ENCODE measurements around the gene KPNA5.
A peak's percentile ranks its signal among the peaks of the same experiment; 100 is the strongest.
"Not testable (repeated sequence)": the region's sequence is repeated elsewhere in the genome, so short reads cannot be mapped to it uniquely, and the experiment has no call there.

Gene KPNA5

GRCh38 chr6:116680880-116681672, at the start of gene KPNA5:
Gene KPNA5 (plus strand): TSS chr6:116681211. CDS start chr6:116681335, 124 bp downstream.
- DNase-seq (ENCODE audit: low spot score): peak; percentile 92

DNA sequence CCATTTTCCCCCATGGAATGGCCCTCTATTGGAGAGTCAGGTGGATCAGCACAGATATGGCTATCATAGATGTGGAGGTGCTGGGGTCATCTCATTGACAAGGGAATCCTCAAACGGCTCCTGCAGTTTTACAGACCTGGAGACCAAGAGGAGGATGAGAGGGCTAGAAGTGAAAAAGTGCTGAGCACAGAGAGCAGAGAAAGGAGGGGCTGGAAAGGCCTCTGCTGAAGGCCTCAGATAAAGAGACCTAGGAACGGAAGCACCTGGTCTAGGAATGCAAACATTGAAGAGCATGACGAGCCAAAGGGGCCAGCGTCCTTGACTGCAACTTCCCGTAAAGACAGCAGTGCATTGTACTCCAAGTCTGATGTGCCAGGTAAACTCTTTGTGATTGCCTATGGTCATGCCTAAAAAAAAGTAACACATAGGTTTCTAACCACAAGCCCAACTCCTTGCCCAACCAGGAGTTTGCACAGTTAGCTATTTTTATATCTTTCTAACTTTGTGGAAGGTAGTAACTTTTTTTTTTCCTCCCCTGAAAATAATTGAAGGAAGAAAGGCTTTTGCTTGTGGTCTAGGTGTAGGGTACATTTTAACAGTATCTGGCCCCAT, 49.5 kb upstream of the KPNA5 start:
- no peak for DNase-seq (ENCODE audit: low spot score)

- peak; percentile 26 for DNase-seq (ENCODE audit: low spot score)
Measured at GRCh38 chr6:116633685-116634084, 47.3 kb upstream of the KPNA5 start.

DNA sequence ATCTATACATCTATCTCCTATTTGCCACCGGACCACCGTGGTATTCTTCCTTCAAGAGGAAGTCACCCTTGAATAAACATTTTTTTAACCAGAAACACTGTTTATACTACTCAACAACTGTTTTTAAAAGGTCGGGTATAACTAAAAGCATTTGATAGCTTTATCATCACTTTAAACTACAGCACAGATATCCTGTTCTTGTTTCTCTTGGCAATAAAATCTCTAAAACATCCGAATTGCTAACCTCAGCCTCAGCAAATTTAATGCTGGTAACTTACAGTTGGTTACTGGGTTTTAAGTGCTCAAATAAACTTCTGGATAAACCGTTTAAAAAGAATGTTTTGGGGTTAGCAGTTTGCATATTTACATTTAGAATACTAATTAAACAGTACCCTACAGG, 32.9 kb upstream of the KPNA5 start:
- no peak for DNase-seq (ENCODE audit: low spot score)

GRCh38 chr6:116649129-116649528, 31.9 kb upstream of the KPNA5 start:
- DNase-seq (ENCODE audit: low spot score): no peak

- DNase-seq (ENCODE audit: low spot score): no peak
Measured at GRCh38 chr6:116651916-116652315, 29.1 kb upstream of the KPNA5 start.

GRCh38 chr6:116661594-116661993, 19.4 kb upstream of the KPNA5 start:
- no peak for DNase-seq (ENCODE audit: low spot score)

- DNase-seq (ENCODE audit: low spot score): no peak
Measured at GRCh38 chr6:116662202-116662601, 18.8 kb upstream of the KPNA5 start.

DNA sequence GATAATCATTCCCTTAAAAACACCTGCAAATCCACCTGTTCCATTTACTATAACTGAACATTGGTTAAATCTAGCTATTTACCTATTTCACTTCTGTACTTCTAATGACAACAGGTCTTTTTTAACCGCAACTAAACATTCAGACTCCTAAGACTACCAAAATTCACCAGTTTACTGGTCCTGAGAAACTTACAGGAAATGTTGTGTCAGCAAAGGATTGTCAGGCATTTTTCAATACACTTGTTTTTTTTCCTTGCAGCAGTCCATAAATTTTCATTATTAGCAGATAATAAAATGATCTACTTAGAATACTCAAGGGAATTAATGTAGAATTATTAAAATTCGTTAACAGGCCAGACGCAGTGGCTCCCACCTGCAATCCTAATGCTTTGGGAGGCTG, 17.7 kb upstream of the KPNA5 start:
- DNase-seq (ENCODE audit: low spot score): no peak

- DNase-seq (ENCODE audit: low spot score): not testable (repeated sequence)
Measured at GRCh38 chr6:116664169-116664568, 16.8 kb upstream of the KPNA5 start.

GRCh38 chr6:116665464-116665863, 15.5 kb upstream of the KPNA5 start:
- DNase-seq (ENCODE audit: low spot score): no peak

DNA sequence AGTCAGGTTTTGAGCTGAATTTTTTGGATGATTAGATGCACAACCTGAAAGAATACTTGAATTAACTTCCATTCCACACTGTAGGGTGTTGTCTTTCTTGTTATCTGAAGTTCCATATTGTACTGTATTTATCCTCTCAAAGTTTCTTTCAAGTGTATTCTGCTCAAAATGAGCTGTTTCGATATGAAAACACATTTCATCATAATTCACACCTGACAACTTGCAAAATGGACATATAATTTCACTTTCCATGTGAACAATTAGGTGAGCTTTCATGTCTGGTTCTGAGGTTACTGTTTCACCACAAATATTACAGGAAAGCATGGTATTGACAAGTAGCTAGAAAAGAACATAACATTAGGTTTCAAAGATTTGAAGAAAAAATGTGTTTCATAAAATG, 14.1 kb upstream of the KPNA5 start:
- no peak for DNase-seq (ENCODE audit: low spot score)

DNA sequence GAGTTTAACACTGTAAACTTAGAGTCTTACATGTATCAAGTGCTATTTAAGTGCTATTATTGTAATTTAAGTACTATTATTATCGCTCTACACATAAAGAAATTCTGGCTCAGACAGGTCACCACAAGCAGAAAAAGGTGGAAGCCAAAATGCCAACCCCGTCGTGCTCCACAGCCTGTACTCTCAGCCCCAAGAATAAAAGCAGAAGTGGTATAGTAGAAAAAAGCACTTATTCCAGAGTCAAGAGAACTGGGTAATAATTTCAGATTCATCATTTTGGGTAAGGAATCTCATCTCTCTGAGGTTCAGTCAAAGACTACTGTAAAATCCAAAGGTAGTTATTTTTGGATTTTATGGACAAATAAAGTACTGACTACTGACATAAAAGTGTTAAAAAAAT, 13.4 kb upstream of the KPNA5 start:
- DNase-seq (ENCODE audit: low spot score): no peak

DNA sequence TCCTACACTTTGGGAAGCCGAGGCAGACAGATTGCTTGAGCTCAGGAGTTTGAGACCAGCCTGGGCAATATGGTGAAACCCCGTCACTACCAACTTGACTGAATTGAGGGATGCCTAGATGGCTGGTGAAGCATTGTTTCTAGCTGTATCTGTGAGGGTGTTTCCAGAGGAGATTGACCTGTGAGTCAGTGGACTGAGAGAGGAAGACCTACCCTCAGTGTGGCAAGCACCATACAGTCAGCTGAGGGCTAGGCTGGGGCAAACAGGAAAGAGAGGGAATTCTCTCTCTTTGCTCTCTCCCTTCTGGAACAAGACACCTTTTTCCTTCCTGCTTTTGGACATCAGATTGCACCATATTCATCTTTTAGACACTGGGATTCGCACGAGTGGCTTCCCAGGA, 8.7 kb upstream of the KPNA5 start:
- DNase-seq (ENCODE audit: low spot score): no peak

- no peak for DNase-seq (ENCODE audit: low spot score)
Measured at GRCh38 chr6:116676021-116676420, 5.0 kb upstream of the KPNA5 start.

GRCh38 chr6:116682334-116682712, 1.3 kb downstream of the KPNA5 start:
- DNase-seq (ENCODE audit: low spot score): no peak

- DNase-seq (ENCODE audit: low spot score): no peak
Measured at GRCh38 chr6:116685437-116685993, 4.5 kb downstream of the KPNA5 start.

GRCh38 chr6:116686475-116687101, 5.6 kb downstream of the KPNA5 start:
- DNase-seq (ENCODE audit: low spot score): not testable (repeated sequence)

DNA sequence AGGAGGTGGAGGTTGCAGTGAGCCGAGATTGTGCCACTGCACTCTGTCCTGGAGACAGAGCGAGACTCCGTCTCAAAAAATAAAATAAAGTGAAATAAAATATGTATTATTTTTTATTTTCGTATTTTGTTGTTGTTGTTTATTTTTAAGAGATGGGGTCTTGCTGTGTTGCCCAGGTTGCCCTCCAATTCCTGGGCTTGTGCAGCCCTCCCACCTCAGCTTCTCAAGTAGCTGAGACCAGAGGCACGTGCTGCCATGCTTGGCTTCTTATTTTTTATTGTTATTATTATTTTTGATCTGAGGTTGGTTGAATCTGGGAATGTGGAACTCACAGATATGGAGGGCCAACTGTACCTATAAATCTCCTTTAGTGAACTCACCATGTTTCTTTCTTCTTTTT, 10.1 kb downstream of the KPNA5 start:
- no peak for DNase-seq (ENCODE audit: low spot score)

GRCh38 chr6:116692873-116693272, 11.9 kb downstream of the KPNA5 start:
- not testable (repeated sequence) for DNase-seq (ENCODE audit: low spot score)

GRCh38 chr6:116693275-116693674, 12.3 kb downstream of the KPNA5 start:
- DNase-seq (ENCODE audit: low spot score): not testable (repeated sequence)

DNA sequence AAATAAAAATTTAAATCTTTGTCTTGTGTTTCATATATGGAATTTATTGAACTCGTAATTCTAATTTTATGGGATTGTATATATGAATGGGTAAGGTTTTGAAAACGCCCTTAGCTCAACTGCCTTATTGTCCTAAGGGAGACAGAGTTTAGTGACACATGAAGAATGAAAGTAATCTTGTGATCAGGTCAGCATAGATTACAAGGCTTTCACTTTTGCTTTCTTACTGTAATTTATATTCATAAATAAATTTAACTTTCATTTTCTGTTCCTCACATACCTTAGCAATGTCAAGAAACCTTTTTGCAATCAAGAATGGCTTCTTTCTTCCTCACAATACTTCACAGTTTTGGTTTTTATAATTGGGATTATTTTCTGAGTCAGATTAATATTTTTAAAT, 14.4 kb downstream of the KPNA5 start:
- DNase-seq (ENCODE audit: low spot score): no peak

- DNase-seq (ENCODE audit: low spot score): no peak
Measured at GRCh38 chr6:116697480-116697879, 16.5 kb downstream of the KPNA5 start.
